ENCODE data around the gene PGLYRP4.

PGLYRP4 gene

GRCh38 chr1:153365696-153366095 lies 17.1 kb upstream of the PGLYRP4 start:
- Histone ChIP-seq H3K27me3 (ENCODE audit: insufficient read depth, low read depth, severe bottlenecking) (peaks cover 98% of the 10 kb centered on the region), H3K9me3 (ENCODE audit: severe bottlenecking) (peaks cover 7% of the 10 kb centered on the region), H3K4me3 (ENCODE audit: low read depth, low read length) (no peak overlapping the region), H3K36me3 (no peaks in the 10 kb centered on the region), H3K27ac (no peak overlapping the region)
- no peak for DNase-seq
- no peak for TF ChIP-seq CTCF (IDR thresholded peaks at IDR 0.05; ENCODE audit: low read depth, low read length)

GRCh38 chr1:153364766-153365666 lies 16.4 kb upstream of the PGLYRP4 start:
- Histone ChIP-seq H3K27ac (no peak overlapping the region), H3K4me3 (ENCODE audit: low read depth, low read length) (no peak overlapping the region), H3K9me3 (ENCODE audit: severe bottlenecking) (peaks cover 3% of the 10 kb centered on the region), H3K27me3 (ENCODE audit: insufficient read depth, low read depth, severe bottlenecking) (peaks cover 98% of the 10 kb centered on the region), H3K36me3 (no peaks in the 10 kb centered on the region)
- DNase-seq = no peak
- no peak for TF ChIP-seq CTCF (IDR thresholded peaks at IDR 0.05; ENCODE audit: low read depth, low read length)

GRCh38 chr1:153364156-153364555 lies 15.5 kb upstream of the PGLYRP4 start:
- peaks cover 98% of the 10 kb centered on the region for H3K27me3 ChIP-seq (ENCODE audit: insufficient read depth, low read depth, severe bottlenecking)
- no peak for TF ChIP-seq CTCF (IDR thresholded peaks at IDR 0.05; ENCODE audit: low read depth, low read length)
- H3K27ac ChIP-seq = no peak overlapping the region
- H3K9me3 ChIP-seq (ENCODE audit: severe bottlenecking) = peaks cover 3% of the 10 kb centered on the region
- peak; percentile 3 for DNase-seq
- no peak overlapping the region for H3K4me3 ChIP-seq (ENCODE audit: low read depth, low read length)
- H3K36me3 ChIP-seq = no peaks in the 10 kb centered on the region

GRCh38 chr1:153363641-153364040 lies 15.0 kb upstream of the PGLYRP4 start:
- peak; percentile 5 for DNase-seq
- no peak overlapping the region for H3K27ac ChIP-seq

GRCh38 chr1:153362187-153362775 lies 13.6 kb upstream of the PGLYRP4 start:
- no peaks in the 10 kb centered on the region for H3K36me3 ChIP-seq
- H3K27me3 ChIP-seq (ENCODE audit: insufficient read depth, low read depth, severe bottlenecking) = peaks cover 98% of the 10 kb centered on the region
- TF ChIP-seq CTCF (IDR thresholded peaks at IDR 0.05; ENCODE audit: low read depth, low read length) = no peak

More at GRCh38 chr1:153363641-153364040, 15.0 kb upstream of the PGLYRP4 start:
- no peak overlapping the region for H3K4me3 ChIP-seq (ENCODE audit: low read depth, low read length)
- peaks cover 3% of the 10 kb centered on the region for H3K9me3 ChIP-seq (ENCODE audit: severe bottlenecking)
- peaks cover 98% of the 10 kb centered on the region for H3K27me3 ChIP-seq (ENCODE audit: insufficient read depth, low read depth, severe bottlenecking)
- no peak for TF ChIP-seq CTCF (IDR thresholded peaks at IDR 0.05; ENCODE audit: low read depth, low read length)
- H3K36me3 ChIP-seq = no peaks in the 10 kb centered on the region

More at GRCh38 chr1:153362187-153362775, 13.6 kb upstream of the PGLYRP4 start:
- no peak overlapping the region for H3K27ac ChIP-seq
- peaks cover 3% of the 10 kb centered on the region for H3K9me3 ChIP-seq (ENCODE audit: severe bottlenecking)
- H3K4me3 ChIP-seq (ENCODE audit: low read depth, low read length) = no peak overlapping the region
- DNase-seq = peak; percentile 19

All from WERI-Rb-1 (cell line).